Measurements from ENCODE around the gene ITPKC.
A peak's percentile ranks its signal among the peaks of the same experiment; 100 is the strongest.

DNA sequence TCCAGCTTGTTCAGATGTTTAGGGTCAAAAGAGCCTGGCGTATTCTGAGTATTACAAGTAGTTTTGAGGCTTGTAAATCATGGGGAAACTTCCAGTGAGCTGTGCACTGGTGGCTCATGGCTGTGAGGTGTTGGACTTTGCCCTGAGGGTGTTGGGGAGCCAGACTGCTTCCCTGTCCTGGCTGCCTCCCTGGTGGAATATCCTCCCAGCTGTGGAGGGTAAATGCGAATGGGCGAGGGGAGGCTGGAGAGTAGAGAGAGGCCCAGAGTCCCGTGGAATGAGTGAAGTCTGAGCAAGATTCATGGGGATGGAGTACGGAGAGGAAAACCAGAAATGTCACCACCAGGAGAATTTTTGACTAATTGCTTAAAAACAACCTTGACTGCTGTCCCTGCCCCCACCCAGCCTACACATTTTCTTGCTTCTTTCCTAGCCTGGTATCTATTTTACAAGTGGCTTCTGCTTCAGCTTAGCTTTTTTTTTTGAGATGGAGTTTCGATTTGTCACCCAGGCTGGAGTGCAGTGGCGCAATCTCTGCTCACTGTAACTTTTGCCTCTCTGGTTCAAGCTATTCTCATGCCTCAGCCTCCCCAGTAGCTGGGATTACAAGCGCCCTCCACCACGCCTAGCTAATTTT, 37.8 kb downstream of the ITPKC start:
- TF ChIP-seq, protein P1, sequence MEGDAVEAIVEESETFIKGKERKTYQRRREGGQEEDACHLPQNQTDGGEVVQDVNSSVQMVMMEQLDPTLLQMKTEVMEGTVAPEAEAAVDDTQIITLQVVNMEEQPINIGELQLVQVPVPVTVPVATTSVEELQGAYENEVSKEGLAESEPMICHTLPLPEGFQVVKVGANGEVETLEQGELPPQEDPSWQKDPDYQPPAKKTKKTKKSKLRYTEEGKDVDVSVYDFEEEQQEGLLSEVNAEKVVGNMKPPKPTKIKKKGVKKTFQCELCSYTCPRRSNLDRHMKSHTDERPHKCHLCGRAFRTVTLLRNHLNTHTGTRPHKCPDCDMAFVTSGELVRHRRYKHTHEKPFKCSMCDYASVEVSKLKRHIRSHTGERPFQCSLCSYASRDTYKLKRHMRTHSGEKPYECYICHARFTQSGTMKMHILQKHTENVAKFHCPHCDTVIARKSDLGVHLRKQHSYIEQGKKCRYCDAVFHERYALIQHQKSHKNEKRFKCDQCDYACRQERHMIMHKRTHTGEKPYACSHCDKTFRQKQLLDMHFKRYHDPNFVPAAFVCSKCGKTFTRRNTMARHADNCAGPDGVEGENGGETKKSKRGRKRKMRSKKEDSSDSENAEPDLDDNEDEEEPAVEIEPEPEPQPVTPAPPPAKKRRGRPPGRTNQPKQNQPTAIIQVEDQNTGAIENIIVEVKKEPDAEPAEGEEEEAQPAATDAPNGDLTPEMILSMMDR (IDR thresholded peaks at IDR 0.05) = peak in 2 of 6 experiments; percentile 17 to 19
- peak in 1 of 2 donors; percentile 43 for TF ChIP-seq POLR2A (IDR thresholded peaks at IDR 0.05)
